BJ (cell line): Measurements from ENCODE around the gene MYH10. TPM values are rescaled to one million over a fixed set of nuclear protein-coding genes. Genes with fewer than 3 reads are reported as not detected.

Experiments used
- CTCF ChIA-PET: fragments of 350-600 bp; formaldehyde crosslinking; extraction: SDS; loops from one replicate; lab custom pipeline; 2021; ENCODE audit warnings: antibody characterized with exemption, inconsistent platforms; lab: Yijun Ruan, JAX
- POLR2A ChIA-PET: fragments of 300-600 bp; sonication (Branson Sonifier 250); formaldehyde crosslinking; extraction: SDS; loops from one replicate; lab custom pipeline; 2021; ENCODE audit warnings: antibody characterized with exemption; lab: Charles Lee
- DNase-seq: peaks from one replicate; pipeline ENCODE4 v3.0.0-alpha.2; 2011; ENCODE audit warnings: low read depth
- H3K27me3 ChIP-seq: 2 replicates; pipeline ENCODE4 v1.6.0; 2011; ENCODE audit warnings: low read length; ENCODE audit not compliant: control insufficient read depth, insufficient read depth
- H3K36me3 ChIP-seq: 2 replicates; pipeline ENCODE4 v1.5.1; 2011; ENCODE audit warnings: low read length; ENCODE audit not compliant: control insufficient read depth, insufficient read depth
- H3K4me3 ChIP-seq: 2 replicates; pipeline ENCODE4 v1.5.1; 2011; ENCODE audit warnings: low read depth, mild to moderate bottlenecking, control low read depth, low read length
- CTCF ChIP-seq: IDR thresholded peaks from 2 replicates; pipeline ENCODE4 v1.5.1; 2011; ENCODE audit warnings: low read depth, mild to moderate bottlenecking, control low read depth, inconsistent platforms, low read length, moderate library complexity; ENCODE audit not compliant: insufficient read depth
- polyA plus RNA-seq: library from polyadenylated mRNA; depleted of rRNA; stranded (reverse); fragments of >200 nt; gene quantifications from 2 replicates; pipeline ENCODE4 v1.2.3, GENCODE V29; 2011

The MYH10 gene
- polyA plus RNA-seq, 1 experiment: 62.1 TPM

- Histone ChIP-seq H3K36me3 (peaks cover 2% of the 10 kb centered on the region), H3K4me3 (no peak overlapping the region), H3K27me3 (no peaks in the 10 kb centered on the region)
- ChIA-PET CTCF (interaction anchor here (0.9 to 1.7 kb wide), 3 partner anchors 8 to 12 kb away, joined by 3 to 4 read pairs (median 3); no protein-coding TSS in a partner anchor), POLR2A (interaction anchor here (0.6 kb wide), 1 partner anchor 10 kb away, joined by 7 read pairs; no protein-coding TSS in a partner anchor)
- no peak for TF ChIP-seq CTCF
- no peak for DNase-seq
Measured at GRCh38 chr17:8599351-8600011, 31.0 kb downstream of the MYH10 start.

- no peak overlapping the region for H3K4me3 ChIP-seq
- no peak for TF ChIP-seq CTCF
- ChIA-PET CTCF (interaction anchor here (0.9 to 1.7 kb wide), 3 partner anchors 9 to 13 kb away, joined by 3 to 4 read pairs (median 3); no protein-coding TSS in a partner anchor), POLR2A (no interaction called here)
- H3K36me3 ChIP-seq: peaks cover 2% of the 10 kb centered on the region
- H3K27me3 ChIP-seq: no peaks in the 10 kb centered on the region
- no peak for DNase-seq
Measured at GRCh38 chr17:8598913-8599312, 31.6 kb downstream of the MYH10 start.

- no peak for TF ChIP-seq CTCF
- Histone ChIP-seq H3K27me3 (no peaks in the 10 kb centered on the region), H3K4me3 (no peak overlapping the region), H3K36me3 (no peaks in the 10 kb centered on the region; the same call in 1 of the 2 replicates)
- ChIA-PET POLR2A (no interaction called here), CTCF (no interaction called here)
- no peak for DNase-seq
Measured at GRCh38 chr17:8593830-8594229, 36.7 kb downstream of the MYH10 start.

GRCh38 chr17:8593276-8593675 lies 37.2 kb downstream of the MYH10 start:
- no peaks in the 10 kb centered on the region; the same call in 1 of the 2 replicates for H3K36me3 ChIP-seq
- H3K27me3 ChIP-seq: no peaks in the 10 kb centered on the region
- ChIA-PET POLR2A (no interaction called here), CTCF (no interaction called here)
- DNase-seq: no peak
- H3K4me3 ChIP-seq: no peak overlapping the region
- no peak for TF ChIP-seq CTCF

- no peaks in the 10 kb centered on the region for H3K27me3 ChIP-seq
- ChIA-PET CTCF (interaction anchor here (1.3 to 1.4 kb wide), 2 partner anchors 10 to 152 kb away, joined by 3 to 4 read pairs; no protein-coding TSS in a partner anchor), POLR2A (no interaction called here)
- no peak for TF ChIP-seq CTCF
- H3K36me3 ChIP-seq: peaks cover 5% of the 10 kb centered on the region
- H3K4me3 ChIP-seq: no peak overlapping the region
- DNase-seq: no peak
Measured at GRCh38 chr17:8588877-8589554, 41.5 kb downstream of the MYH10 start.
